ENCODE data around the gene DHX40. TPM values are rescaled to one million over a fixed set of nuclear protein-coding genes. Genes with fewer than 3 reads are reported as not detected.

Gene DHX40
- total RNA-seq, 1 donor from 2014 or later = 30.0 TPM

- TF ChIP-seq CTCF (IDR thresholded peaks at IDR 0.05) = no peak
- H3K27me3 Mint-ChIP-seq (ENCODE audit: low read depth) = no peaks in the 10 kb centered on the region
- no peak for DNase-seq (ENCODE audit: low spot score)
- H3K4me3 Mint-ChIP-seq (ENCODE audit: unreplicated experiment) = no peak overlapping the region
- no peaks in the 10 kb centered on the region for H3K9me3 Mint-ChIP-seq (ENCODE audit: low read depth)
- no peak overlapping the region for H3K27ac Mint-ChIP-seq (ENCODE audit: unreplicated experiment)
- H3K36me3 Mint-ChIP-seq (ENCODE audit: low read depth) = peaks cover 27% of the 10 kb centered on the region
- H3K4me1 Mint-ChIP-seq (ENCODE audit: low read depth) = no peaks in the 10 kb centered on the region
Measured at GRCh38 chr17:59601130-59601529, 35.7 kb downstream of the DHX40 start.

GRCh38 chr17:59607061-59607460, 41.7 kb downstream of the DHX40 start:
- H3K36me3 Mint-ChIP-seq (ENCODE audit: low read depth) = peaks cover 26% of the 10 kb centered on the region
- no peak overlapping the region for H3K4me3 Mint-ChIP-seq (ENCODE audit: unreplicated experiment)
- DNase-seq (ENCODE audit: low spot score) = no peak
- H3K27me3 Mint-ChIP-seq (ENCODE audit: low read depth) = no peaks in the 10 kb centered on the region
- H3K27ac Mint-ChIP-seq (ENCODE audit: unreplicated experiment) = no peak overlapping the region
- no peaks in the 10 kb centered on the region for H3K9me3 Mint-ChIP-seq (ENCODE audit: low read depth)
- TF ChIP-seq CTCF (IDR thresholded peaks at IDR 0.05) = no peak
- H3K4me1 Mint-ChIP-seq (ENCODE audit: low read depth) = no peaks in the 10 kb centered on the region

- H3K36me3 Mint-ChIP-seq (ENCODE audit: low read depth) = peaks cover 22% of the 10 kb centered on the region
Measured at GRCh38 chr17:59607817-59608403, 42.5 kb downstream of the DHX40 start.

GRCh38 chr17:59611503-59611902, 46.1 kb downstream of the DHX40 start:
- H3K4me3 Mint-ChIP-seq (ENCODE audit: unreplicated experiment) = no peak overlapping the region
- H3K4me1 Mint-ChIP-seq (ENCODE audit: low read depth) = peaks cover 6% of the 10 kb centered on the region
- no peak for TF ChIP-seq CTCF (IDR thresholded peaks at IDR 0.05)
- H3K27ac Mint-ChIP-seq (ENCODE audit: unreplicated experiment) = no peak overlapping the region
- no peak for DNase-seq (ENCODE audit: low spot score)
- H3K27me3 Mint-ChIP-seq (ENCODE audit: low read depth) = no peaks in the 10 kb centered on the region
- H3K36me3 Mint-ChIP-seq (ENCODE audit: low read depth) = peaks cover 7% of the 10 kb centered on the region
- no peaks in the 10 kb centered on the region for H3K9me3 Mint-ChIP-seq (ENCODE audit: low read depth)

More at GRCh38 chr17:59607817-59608403, 42.5 kb downstream of the DHX40 start:
- Mint-ChIP-seq H3K27ac (ENCODE audit: unreplicated experiment) (no peak overlapping the region), H3K27me3 (ENCODE audit: low read depth) (no peaks in the 10 kb centered on the region), H3K4me1 (ENCODE audit: low read depth) (no peaks in the 10 kb centered on the region), H3K9me3 (ENCODE audit: low read depth) (no peaks in the 10 kb centered on the region), H3K4me3 (ENCODE audit: unreplicated experiment) (no peak overlapping the region)
- DNase-seq (ENCODE audit: low spot score) = no peak
- peak; percentile 61 for TF ChIP-seq CTCF (IDR thresholded peaks at IDR 0.05)

GRCh38 chr17:59616253-59616920, 51.0 kb downstream of the DHX40 start:
- Mint-ChIP-seq H3K27ac (ENCODE audit: unreplicated experiment) (no peak overlapping the region), H3K36me3 (ENCODE audit: low read depth) (no peaks in the 10 kb centered on the region), H3K27me3 (ENCODE audit: low read depth) (no peaks in the 10 kb centered on the region), H3K4me3 (ENCODE audit: unreplicated experiment) (no peak overlapping the region), H3K9me3 (ENCODE audit: low read depth) (no peaks in the 10 kb centered on the region), H3K4me1 (ENCODE audit: low read depth) (peaks cover 21% of the 10 kb centered on the region)
- no peak for DNase-seq (ENCODE audit: low spot score)
- TF ChIP-seq CTCF (IDR thresholded peaks at IDR 0.05) = no peak
